Glomerular endothelial cell (primary cell): ENCODE measurements around the gene SPG11. TPM values are rescaled to one million over a fixed set of nuclear protein-coding genes. Genes with fewer than 3 reads are reported as not detected.
"Not testable (repeated sequence)": the region's sequence is repeated elsewhere in the genome, so short reads cannot be mapped to it uniquely, and the experiment has no call there.

Source experiments
- DNase-seq: peaks from one replicate; pipeline ENCODE4 v3.0.0-alpha.2; 2011; ENCODE audit warnings: low read depth, low spot score; ENCODE audit errors: extremely low read depth
- total RNA-seq: library from RNA; depleted of rRNA; stranded (reverse); fragments of >200 nt; gene quantifications from 2 replicates; pipeline ENCODE4 v1.2.3, GENCODE V29; 2015

SPG11 gene
- total RNA-seq, 1 donor from 2014 or later: 43.3 TPM

- DNase-seq: no peak
These were observed 97.9 kb downstream of the SPG11 start for GRCh38 chr15:44565387-44566154.

- DNase-seq: not testable (repeated sequence)
These were observed 102.5 kb downstream of the SPG11 start for GRCh38 chr15:44560926-44561325.

- DNase-seq: no peak
These were observed 108.3 kb downstream of the SPG11 start for GRCh38 chr15:44554934-44555723.

GRCh38 chr15:44550734-44551133, 112.7 kb downstream of the SPG11 start:
- DNase-seq: no peak

- peak; percentile 31 for DNase-seq
These were observed 113.2 kb downstream of the SPG11 start for GRCh38 chr15:44550256-44550655.

- DNase-seq: not testable (repeated sequence)
These were observed 114.3 kb downstream of the SPG11 start for GRCh38 chr15:44549152-44549551.

- no peak for DNase-seq
These were observed 117.3 kb downstream of the SPG11 start for GRCh38 chr15:44545913-44546802.

- not testable (repeated sequence) for DNase-seq
These were observed 118.7 kb downstream of the SPG11 start for GRCh38 chr15:44544745-44545144.

- DNase-seq: no peak
These were observed 120.9 kb downstream of the SPG11 start for GRCh38 chr15:44542596-44542995.

GRCh38 chr15:44541282-44541958, 122.0 kb downstream of the SPG11 start:
- DNase-seq: peak; percentile 66

- no peak for DNase-seq
These were observed 125.7 kb downstream of the SPG11 start for GRCh38 chr15:44537735-44538240.

- peak; percentile 36 for DNase-seq
These were observed 126.3 kb downstream of the SPG11 start, which contains the start of gene EIF3J for GRCh38 chr15:44536962-44537734. Gene EIF3J, plus strand, starts transcription at chr15:44537147. Its CDS starts 48 bp downstream, at chr15:44537195.

- DNase-seq: peak; percentile 29
These were observed 127.0 kb downstream of the SPG11 start for GRCh38 chr15:44536302-44536961.

GRCh38 chr15:44535523-44536301, 127.8 kb downstream of the SPG11 start:
- DNase-seq: no peak

GRCh38 chr15:44535092-44535491, 128.4 kb downstream of the SPG11 start:
- no peak for DNase-seq

GRCh38 chr15:44532689-44533088, 130.8 kb downstream of the SPG11 start:
- DNase-seq: no peak

- not testable (repeated sequence) for DNase-seq
These were observed 131.2 kb downstream of the SPG11 start for GRCh38 chr15:44532275-44532674.

- no peak for DNase-seq
These were observed 132.8 kb downstream of the SPG11 start for GRCh38 chr15:44530653-44531052.
